Subcutaneous abdominal adipose tissue (tissue), 5 donors: ENCODE data around the gene BMP7.
"Not testable (repeated sequence)": the region's sequence is repeated elsewhere in the genome, so short reads cannot be mapped to it uniquely, and the experiment has no call there.

Source experiments
- H3K27ac ChIP-seq: one replicate; pipeline ENCODE4 v1.7.0; 2013; ENCODE audit warnings: low read depth, mild to moderate bottlenecking, inconsistent platforms, low read length, moderate library complexity
- H3K27me3 ChIP-seq, 5 donors: one replicate each; pipeline ENCODE4 v1.7.0; 2013; ENCODE audit warnings: low read length in 5 of 5, inconsistent platforms in 1 of 5; ENCODE audit not compliant: control insufficient read depth in 5 of 5, insufficient read depth in 4 of 5
- H3K36me3 ChIP-seq, 5 donors: one replicate each; pipeline ENCODE4 v1.7.0; 2013; ENCODE audit warnings: low read length in 5 of 5; ENCODE audit not compliant: control insufficient read depth in 5 of 5, insufficient read depth in 5 of 5
- H3K4me1 ChIP-seq, 5 donors: one replicate each; pipeline ENCODE4 v1.7.0; 2013; ENCODE audit warnings: low read length in 5 of 5, mild to moderate bottlenecking in 3 of 5, moderate library complexity in 1 of 5; ENCODE audit not compliant: control insufficient read depth in 5 of 5, insufficient read depth in 5 of 5
- H3K4me3 ChIP-seq, 5 donors: one replicate each; pipeline ENCODE4 v1.7.0; 2013; ENCODE audit warnings: low read length in 5 of 5, low read depth in 1 of 5
- H3K9ac ChIP-seq, 5 donors: one replicate each; pipeline ENCODE4 v1.7.0; 2013; ENCODE audit warnings: low read length in 5 of 5, mild to moderate bottlenecking in 4 of 5, moderate library complexity in 3 of 5
- H3K9me3 ChIP-seq, 5 donors: one replicate each; pipeline ENCODE4 v1.7.0; 2013; ENCODE audit warnings: low read length in 5 of 5; ENCODE audit not compliant: control insufficient read depth in 5 of 5
- donor health status: healthy.
- donor health status: healthy.
- donor health status: healthy.
- donor health status: healthy.
- donor health status: healthy.

Gene BMP7

GRCh38 chr20:57269148-57269984 lies 2.9 kb upstream of the BMP7 start:
- peaks cover 0 to 5% (median 0%) of the 10 kb centered on the region in 5 donors for H3K4me1 ChIP-seq
- H3K27ac ChIP-seq = no peak overlapping the region
- H3K9me3 ChIP-seq = no peaks in the 10 kb centered on the region
- H3K27me3 ChIP-seq = peaks cover 10 to 45% (median 37%) of the 10 kb centered on the region in 5 donors
- no peak overlapping the region for H3K9ac ChIP-seq
- no peaks in the 10 kb centered on the region for H3K36me3 ChIP-seq
- no peak overlapping the region for H3K4me3 ChIP-seq

DNA sequence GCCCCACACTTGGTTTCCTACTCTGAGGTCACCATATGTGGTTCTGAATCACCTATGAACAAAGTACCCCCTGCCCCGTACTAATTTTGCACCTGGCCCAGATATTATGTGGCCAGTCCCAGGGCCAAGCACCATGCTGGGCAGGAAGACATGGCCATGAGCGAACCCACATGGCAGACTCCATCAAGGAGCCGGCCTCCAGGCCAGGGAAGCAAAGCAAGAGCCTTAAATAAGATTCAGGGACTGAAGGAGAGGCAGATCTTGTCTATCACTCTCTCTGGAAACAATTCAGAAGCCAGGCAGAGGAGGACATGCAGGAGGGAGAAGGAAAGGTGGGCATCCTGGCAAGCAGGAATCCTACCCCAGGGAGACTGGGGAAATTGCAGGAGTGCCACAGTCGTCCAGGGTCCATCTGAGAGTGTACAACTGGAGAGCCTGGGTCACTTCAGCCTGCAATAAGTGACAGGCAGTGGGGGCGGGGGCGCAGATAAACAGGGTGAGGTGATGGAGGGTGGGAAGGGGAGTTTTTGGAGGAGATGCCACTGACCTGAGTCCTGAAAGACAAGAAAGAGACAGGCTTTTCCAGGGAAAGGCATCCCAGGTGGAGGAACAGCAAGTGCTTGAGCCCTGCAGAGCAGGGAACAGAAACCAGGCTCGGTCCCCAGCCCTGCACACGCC lies 2.1 kb upstream of the BMP7 start:
- no peak overlapping the region for H3K27ac ChIP-seq
- H3K9me3 ChIP-seq = no peaks in the 10 kb centered on the region
- peaks cover 19 to 52% (median 42%) of the 10 kb centered on the region in 5 donors for H3K27me3 ChIP-seq
- no peak overlapping the region for H3K9ac ChIP-seq
- no peaks in the 10 kb centered on the region for H3K36me3 ChIP-seq
- no peak overlapping the region for H3K4me3 ChIP-seq
- H3K4me1 ChIP-seq = peaks cover 0 to 5% (median 0%) of the 10 kb centered on the region in 5 donors

GRCh38 chr20:57267158-57267821 lies 849 bp upstream of the BMP7 start:
- Histone ChIP-seq H3K27me3 (peaks cover 24 to 64% (median 47%) of the 10 kb centered on the region in 5 donors), H3K9ac (no peak overlapping the region), H3K36me3 (no peaks in the 10 kb centered on the region), H3K4me1 (peaks cover 0 to 5% (median 0%) of the 10 kb centered on the region in 5 donors), H3K4me3 (no peak overlapping the region), H3K27ac (no peak overlapping the region), H3K9me3 (no peaks in the 10 kb centered on the region)

DNA sequence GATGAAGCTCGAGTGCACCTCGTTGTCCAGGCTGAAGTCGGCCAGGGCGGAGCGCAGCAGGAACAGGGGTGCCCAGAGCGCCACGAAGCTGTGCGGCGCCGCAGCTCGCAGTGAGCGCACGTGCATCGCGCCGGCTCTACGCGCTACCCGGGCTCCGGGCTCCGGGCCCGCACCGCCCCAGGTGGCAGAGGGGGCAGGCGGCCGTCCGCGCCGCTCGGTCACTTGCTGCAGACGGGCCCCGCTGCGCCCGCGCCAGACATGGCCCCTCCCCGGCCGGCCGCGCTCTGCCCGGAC lies 497 bp downstream of the BMP7 start:
- Histone ChIP-seq H3K27ac (no peak overlapping the region), H3K9me3 (no peaks in the 10 kb centered on the region), H3K9ac (no peak overlapping the region), H3K36me3 (no peaks in the 10 kb centered on the region), H3K4me1 (peaks cover 0 to 5% (median 0%) of the 10 kb centered on the region in 5 donors), H3K4me3 (peak overlapping the region in 4 of 5 donors; percentile 16 to 39 (median 22)), H3K27me3 (peaks cover 32 to 71% (median 55%) of the 10 kb centered on the region in 5 donors)

- Histone ChIP-seq H3K36me3 (no peaks in the 10 kb centered on the region), H3K27me3 (peaks cover 37 to 73% (median 60%) of the 10 kb centered on the region in 5 donors), H3K9ac (no peak overlapping the region), H3K4me1 (peaks cover 0 to 5% (median 0%) of the 10 kb centered on the region in 5 donors), H3K4me3 (peak overlapping the region in 4 of 5 donors; percentile 16 to 39 (median 22)), H3K27ac (no peak overlapping the region), H3K9me3 (no peaks in the 10 kb centered on the region)
Measured at GRCh38 chr20:57265336-57265996, 975 bp downstream of the BMP7 start.

DNA sequence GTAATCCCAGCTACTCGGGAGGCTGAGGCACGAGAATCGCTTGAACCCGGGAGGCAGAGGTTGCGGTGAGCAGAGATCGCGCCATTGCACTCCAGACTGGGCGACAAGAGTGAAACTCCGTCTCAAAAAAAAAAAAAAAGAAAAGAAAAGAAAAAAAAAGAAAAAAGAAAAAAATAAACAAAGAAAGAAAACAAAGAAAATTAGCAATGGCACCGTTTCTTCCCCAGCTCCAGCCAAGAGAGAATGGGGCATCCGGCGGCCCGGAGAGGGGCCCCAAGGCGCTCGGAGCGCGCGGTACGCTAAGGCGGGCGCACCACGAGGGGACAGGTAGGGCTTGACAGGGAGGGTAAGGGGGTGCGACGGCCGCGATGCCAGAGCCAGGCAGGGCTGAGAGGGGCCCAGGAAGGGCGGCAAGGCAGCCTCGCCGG lies 1.5 kb downstream of the BMP7 start:
- not testable (repeated sequence) for H3K27ac ChIP-seq

GRCh38 chr20:57263801-57264792 lies 2.3 kb downstream of the BMP7 start:
- H3K4me1 ChIP-seq = peaks cover 0 to 10% (median 0%) of the 10 kb centered on the region in 5 donors

More for the DNA sequence above, 1.5 kb downstream of the BMP7 start:
- Histone ChIP-seq H3K4me3 (peak overlapping the region in 1 of 5 donors; percentile 16), H3K27me3 (peaks cover 41 to 79% (median 65%) of the 10 kb centered on the region in 5 donors)
- H3K9me3 ChIP-seq, H3K4me1 ChIP-seq, H3K9ac ChIP-seq, H3K36me3 ChIP-seq: not testable (repeated sequence)

DNA sequence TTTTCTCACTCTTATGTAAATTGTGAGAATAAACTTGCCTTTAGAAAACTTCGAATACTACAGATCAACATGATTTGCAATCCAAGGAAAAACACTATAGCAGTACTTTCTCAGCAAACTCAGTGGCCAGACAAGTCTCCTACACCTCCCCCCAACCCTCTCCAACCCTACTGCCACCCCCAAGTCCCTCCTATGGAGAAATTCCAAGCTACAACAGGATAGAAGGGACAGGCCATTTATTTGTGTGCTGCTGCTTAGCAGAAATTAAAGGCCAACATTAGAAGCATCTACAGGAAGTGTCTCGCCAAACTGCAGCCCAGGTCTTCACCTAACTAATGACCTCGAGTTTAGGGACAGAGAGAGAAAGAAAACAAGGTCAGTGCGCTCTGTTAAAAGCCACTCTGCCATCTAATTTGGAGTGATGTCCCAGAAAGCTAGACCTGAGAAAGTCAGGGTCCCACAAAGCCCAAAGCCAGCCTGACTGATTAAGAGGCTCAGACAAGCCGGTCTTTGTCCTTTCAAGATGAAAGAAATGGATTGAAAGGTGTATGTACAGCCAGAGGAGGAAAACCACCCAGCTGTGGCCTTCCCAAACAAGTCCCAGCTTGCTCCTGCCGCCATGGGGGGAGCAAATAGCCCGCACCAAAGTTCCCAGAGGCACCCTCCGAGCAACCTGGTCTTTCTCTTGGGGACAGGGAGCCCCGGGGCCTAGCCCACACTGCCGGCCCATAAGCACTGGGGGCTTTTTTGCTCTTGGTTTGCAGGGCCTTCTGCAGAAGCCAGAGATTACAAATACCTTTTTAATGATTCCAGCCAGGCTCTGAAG lies 3.4 kb downstream of the BMP7 start:
- H3K36me3 ChIP-seq = no peaks in the 10 kb centered on the region
- peaks cover 0 to 10% (median 0%) of the 10 kb centered on the region in 5 donors for H3K4me1 ChIP-seq
- H3K9me3 ChIP-seq = no peaks in the 10 kb centered on the region
- H3K27ac ChIP-seq = no peak overlapping the region
- H3K27me3 ChIP-seq = peaks cover 47 to 75% (median 64%) of the 10 kb centered on the region in 5 donors
- H3K9ac ChIP-seq = no peak overlapping the region
- no peak overlapping the region for H3K4me3 ChIP-seq

More at GRCh38 chr20:57263801-57264792, 2.3 kb downstream of the BMP7 start:
- no peak overlapping the region for H3K9ac ChIP-seq
- no peaks in the 10 kb centered on the region for H3K36me3 ChIP-seq
- peaks cover 43 to 82% (median 69%) of the 10 kb centered on the region in 5 donors for H3K27me3 ChIP-seq
- H3K9me3 ChIP-seq = no peaks in the 10 kb centered on the region
- H3K27ac ChIP-seq = no peak overlapping the region
- H3K4me3 ChIP-seq = no peak overlapping the region
